ENCODE measurements around the gene TOX2. TPM values are rescaled to one million over a fixed set of nuclear protein-coding genes. Genes with fewer than 3 reads are reported as not detected.

Gene TOX2
- total RNA-seq, 1 experiment from 2014 or later: 1.8 TPM

DNA sequence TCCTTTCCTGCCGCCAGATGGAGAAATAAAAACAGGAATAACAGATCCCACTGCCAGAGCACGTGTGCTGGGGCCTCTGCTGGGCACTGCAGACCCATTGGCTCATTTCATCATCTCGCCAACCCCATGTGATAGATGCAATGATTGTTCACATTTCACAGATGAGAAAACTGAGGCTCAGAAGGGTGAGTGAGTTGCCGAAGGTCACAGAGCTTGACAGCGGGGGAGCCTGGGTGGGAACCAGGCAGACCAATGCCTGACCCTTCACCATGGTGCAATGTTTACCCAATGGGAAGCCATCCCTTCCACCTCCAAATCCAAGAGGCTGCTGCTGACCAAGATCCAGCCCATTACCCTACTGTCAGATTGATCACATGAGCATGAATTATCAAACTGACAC is 167.2 kb downstream of the TOX2 start:
- POLR2A ChIA-PET (ENCODE audit: unreplicated experiment): no interaction called here
- no peak for ATAC-seq
- TF ChIP-seq, protein P1, sequence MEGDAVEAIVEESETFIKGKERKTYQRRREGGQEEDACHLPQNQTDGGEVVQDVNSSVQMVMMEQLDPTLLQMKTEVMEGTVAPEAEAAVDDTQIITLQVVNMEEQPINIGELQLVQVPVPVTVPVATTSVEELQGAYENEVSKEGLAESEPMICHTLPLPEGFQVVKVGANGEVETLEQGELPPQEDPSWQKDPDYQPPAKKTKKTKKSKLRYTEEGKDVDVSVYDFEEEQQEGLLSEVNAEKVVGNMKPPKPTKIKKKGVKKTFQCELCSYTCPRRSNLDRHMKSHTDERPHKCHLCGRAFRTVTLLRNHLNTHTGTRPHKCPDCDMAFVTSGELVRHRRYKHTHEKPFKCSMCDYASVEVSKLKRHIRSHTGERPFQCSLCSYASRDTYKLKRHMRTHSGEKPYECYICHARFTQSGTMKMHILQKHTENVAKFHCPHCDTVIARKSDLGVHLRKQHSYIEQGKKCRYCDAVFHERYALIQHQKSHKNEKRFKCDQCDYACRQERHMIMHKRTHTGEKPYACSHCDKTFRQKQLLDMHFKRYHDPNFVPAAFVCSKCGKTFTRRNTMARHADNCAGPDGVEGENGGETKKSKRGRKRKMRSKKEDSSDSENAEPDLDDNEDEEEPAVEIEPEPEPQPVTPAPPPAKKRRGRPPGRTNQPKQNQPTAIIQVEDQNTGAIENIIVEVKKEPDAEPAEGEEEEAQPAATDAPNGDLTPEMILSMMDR (conservative IDR thresholded peaks at IDR 0.05; ENCODE audit: low read depth, low read length): no peak
- TF ChIP-seq EZH2 (IDR thresholded peaks at IDR 0.05; ENCODE audit: low read length, unreplicated experiment) (no peak), EZH2phosphoT487 (IDR thresholded peaks at IDR 0.05; ENCODE audit: borderline replicate concordance, low read length) (no peak)
- Histone ChIP-seq H3K4me1 (ENCODE audit: insufficient read depth, low read length) (peaks cover 28% of the 10 kb centered on the region), H3K9me3 (ENCODE audit: low read length) (no peaks in the 10 kb centered on the region), H3K27me3 (ENCODE audit: low read length) (no peaks in the 10 kb centered on the region), H3K4me2 (ENCODE audit: low read length) (no peak overlapping the region), H3K36me3 (ENCODE audit: low read depth, low read length) (no peaks in the 10 kb centered on the region), H3F3A (ENCODE audit: low read length, unreplicated experiment) (no peaks in the 10 kb centered on the region), H3K79me2 (ENCODE audit: low read length) (no peaks in the 10 kb centered on the region), H3K9me2 (replicated peaks; ENCODE audit: low read length) (no peaks in the 10 kb centered on the region), H4K20me1 (ENCODE audit: low read length) (no peaks in the 10 kb centered on the region), H3K4me3 (ENCODE audit: low read length) (no peak overlapping the region), H2AFZ (ENCODE audit: low read length) (no peak overlapping the region), H3K9ac (ENCODE audit: low read length) (no peak overlapping the region), H3K27ac (ENCODE audit: low read length) (no peak overlapping the region)
- CTCF ChIA-PET: interaction anchor here (1.6 to 2.0 kb wide), 2 partner anchors 237 to 332 kb away, joined by 5 to 20 read pairs; no protein-coding TSS in a partner anchor
- intact Hi-C loops (cut with micrococcal nuclease): loop anchor here (5.0 kb wide), 2 partner anchors 140 to 545 kb away; no protein-coding TSS in a partner anchor
- no peak for DNase-seq
- no TSS peak for BruUV-seq (replicated peaks)

DNA sequence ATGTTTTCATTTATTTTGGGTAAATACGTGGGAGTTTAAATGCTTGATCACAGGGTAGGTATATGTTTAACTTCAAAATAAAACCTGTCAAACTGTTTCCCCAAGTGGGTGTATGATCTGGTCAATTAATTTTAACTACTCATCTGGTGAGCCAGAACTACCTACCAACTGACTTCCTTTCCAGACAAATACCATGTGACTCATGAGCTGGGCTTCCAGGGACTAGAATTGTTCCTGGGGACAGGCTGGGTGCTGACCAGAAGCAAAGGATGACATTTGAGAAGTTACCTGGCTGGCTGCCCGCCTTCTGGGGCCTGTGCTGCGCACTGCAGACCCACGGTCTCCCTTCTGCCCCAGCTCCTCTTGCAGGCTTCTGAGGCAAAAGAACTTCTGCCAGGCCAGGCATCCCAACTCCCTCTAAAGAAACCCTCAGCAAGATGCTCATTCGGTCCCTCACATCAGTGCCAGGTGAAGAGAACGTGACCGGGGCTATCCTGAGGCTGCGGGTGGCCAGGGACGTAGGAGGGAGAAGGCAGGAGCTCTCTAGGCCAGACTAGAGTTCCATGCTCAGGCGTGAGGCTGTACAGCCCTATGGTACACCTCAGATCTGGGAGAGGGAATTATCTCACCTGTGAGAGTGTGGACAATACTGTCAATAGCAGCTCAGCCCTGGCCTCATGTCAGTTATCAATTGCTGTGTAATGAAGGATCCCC is 168.7 kb downstream of the TOX2 start:
- Histone ChIP-seq H3K79me2 (ENCODE audit: low read length) (no peaks in the 10 kb centered on the region), H3K9me3 (ENCODE audit: low read length) (no peaks in the 10 kb centered on the region), H3K9ac (ENCODE audit: low read length) (no peak overlapping the region), H3K27ac (ENCODE audit: low read length) (peak overlapping the region; percentile 38), H3K27me3 (ENCODE audit: low read length) (no peaks in the 10 kb centered on the region), H3F3A (ENCODE audit: low read length, unreplicated experiment) (no peaks in the 10 kb centered on the region), H2AFZ (ENCODE audit: low read length) (no peak overlapping the region), H3K4me3 (ENCODE audit: low read length) (peak overlapping the region; percentile 2; the same call in 1 of the 2 replicates), H3K4me1 (ENCODE audit: insufficient read depth, low read length) (peaks cover 28% of the 10 kb centered on the region), H3K36me3 (ENCODE audit: low read depth, low read length) (no peaks in the 10 kb centered on the region), H3K4me2 (ENCODE audit: low read length) (peak overlapping the region; percentile 44), H4K20me1 (ENCODE audit: low read length) (no peaks in the 10 kb centered on the region), H3K9me2 (replicated peaks; ENCODE audit: low read length) (no peaks in the 10 kb centered on the region)
- DNase-seq (peak; percentile 97), ATAC-seq (peak; percentile 89)
- CTCF ChIA-PET: interaction anchor here (0.5 to 1.0 kb wide), 7 partner anchors 30 to 335 kb away, joined by 3 to 12 read pairs (median 4); no protein-coding TSS in a partner anchor
- intact Hi-C loops (cut with micrococcal nuclease): loop anchor here (5.0 kb wide), 2 partner anchors 141 to 546 kb away; no protein-coding TSS in a partner anchor
- POLR2A ChIA-PET (ENCODE audit: unreplicated experiment): no interaction called here
- BruUV-seq (replicated peaks): no TSS peak
- TF ChIP-seq, protein P1 (conservative IDR thresholded peaks at IDR 0.05; ENCODE audit: low read depth, low read length): no peak
- TF ChIP-seq EZH2 (IDR thresholded peaks at IDR 0.05; ENCODE audit: low read length, unreplicated experiment) (no peak), EZH2phosphoT487 (IDR thresholded peaks at IDR 0.05; ENCODE audit: borderline replicate concordance, low read length) (no peak)

DNA sequence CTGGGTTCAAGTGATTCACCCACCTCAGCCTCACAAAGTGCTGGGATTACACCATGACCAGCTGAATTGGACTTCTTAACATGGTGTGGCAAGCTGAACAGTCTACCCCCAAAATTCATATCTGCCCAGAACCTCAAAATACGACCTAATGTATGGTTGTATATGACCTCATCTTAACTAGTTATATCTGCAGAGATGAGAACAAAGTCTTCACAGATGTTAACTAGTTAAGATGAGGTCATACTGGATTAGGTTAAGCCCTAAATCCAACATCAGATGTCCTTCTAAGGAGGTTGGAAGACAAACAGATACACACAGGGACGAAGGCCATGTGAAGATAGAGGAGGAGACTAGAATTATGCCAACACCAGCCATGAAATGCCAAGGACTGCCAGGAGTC is 169.8 kb downstream of the TOX2 start:
- Histone ChIP-seq H3K9ac (ENCODE audit: low read length) (no peak overlapping the region), H3K27me3 (ENCODE audit: low read length) (no peaks in the 10 kb centered on the region), H3K4me3 (ENCODE audit: low read length) (no peak overlapping the region), H3K4me1 (ENCODE audit: insufficient read depth, low read length) (peaks cover 28% of the 10 kb centered on the region), H3K9me3 (ENCODE audit: low read length) (no peaks in the 10 kb centered on the region), H3K36me3 (ENCODE audit: low read depth, low read length) (no peaks in the 10 kb centered on the region), H4K20me1 (ENCODE audit: low read length) (no peaks in the 10 kb centered on the region), H3K79me2 (ENCODE audit: low read length) (no peaks in the 10 kb centered on the region), H3K27ac (ENCODE audit: low read length) (no peak overlapping the region), H3K9me2 (replicated peaks; ENCODE audit: low read length) (no peaks in the 10 kb centered on the region), H3K4me2 (ENCODE audit: low read length) (no peak overlapping the region), H3F3A (ENCODE audit: low read length, unreplicated experiment) (no peaks in the 10 kb centered on the region), H2AFZ (ENCODE audit: low read length) (no peak overlapping the region)
- ChIA-PET POLR2A (ENCODE audit: unreplicated experiment) (no interaction called here), CTCF (no interaction called here)
- ATAC-seq (no peak), DNase-seq (no peak)
- TF ChIP-seq, protein P1 (conservative IDR thresholded peaks at IDR 0.05; ENCODE audit: low read depth, low read length): no peak
- TF ChIP-seq EZH2 (IDR thresholded peaks at IDR 0.05; ENCODE audit: low read length, unreplicated experiment): no peak
- no peak for TF ChIP-seq EZH2phosphoT487 (IDR thresholded peaks at IDR 0.05; ENCODE audit: borderline replicate concordance, low read length)
- intact Hi-C loops (cut with micrococcal nuclease): loop anchor here (5.0 kb wide), 2 partner anchors 142 to 547 kb away; no protein-coding TSS in a partner anchor
- BruUV-seq (replicated peaks): no TSS peak

Measured in PC-3 (cell line).